Skeletal muscle satellite cell (primary cell): ENCODE data around the gene TNNT1. TPM values are rescaled to one million over a fixed set of nuclear protein-coding genes. Genes with fewer than 3 reads are reported as not detected.

Experiments used
- H3K27me3 ChIP-seq: 2 replicates; pipeline ENCODE4 v1.7.0; 2013; ENCODE audit warnings: low read length; ENCODE audit not compliant: control insufficient read depth, insufficient read depth
- H3K36me3 ChIP-seq: 2 replicates; pipeline ENCODE4 v1.7.0; 2013; ENCODE audit warnings: mild to moderate bottlenecking, control low read depth, low read length; ENCODE audit not compliant: insufficient read depth
- H3K4me1 ChIP-seq: 2 replicates; pipeline ENCODE4 v1.7.0; 2013; ENCODE audit warnings: low read length; ENCODE audit not compliant: control insufficient read depth, insufficient read depth
- H3K4me2 ChIP-seq: 2 replicates; pipeline ENCODE4 v1.7.0; 2013; ENCODE audit warnings: mild to moderate bottlenecking, low read length
- H3K4me3 ChIP-seq: 2 replicates; pipeline ENCODE4 v1.7.0; 2013; ENCODE audit warnings: low read length
- H3K9ac ChIP-seq: 2 replicates; pipeline ENCODE4 v1.7.0; 2013; ENCODE audit warnings: mild to moderate bottlenecking, low read depth, low read length, moderate library complexity
- H3K9me3 ChIP-seq: replicated peaks from 2 replicates; pipeline ENCODE4 v1.7.0; 2013; ENCODE audit warnings: mild to moderate bottlenecking, control low read depth, low read length
- total RNA-seq: library from RNA; depleted of rRNA; stranded (reverse); fragments of >200 nt; gene quantifications from 2 replicates; pipeline ENCODE4 v1.2.3, GENCODE V29; 2012; rRNA removed

Gene TNNT1, protein sequence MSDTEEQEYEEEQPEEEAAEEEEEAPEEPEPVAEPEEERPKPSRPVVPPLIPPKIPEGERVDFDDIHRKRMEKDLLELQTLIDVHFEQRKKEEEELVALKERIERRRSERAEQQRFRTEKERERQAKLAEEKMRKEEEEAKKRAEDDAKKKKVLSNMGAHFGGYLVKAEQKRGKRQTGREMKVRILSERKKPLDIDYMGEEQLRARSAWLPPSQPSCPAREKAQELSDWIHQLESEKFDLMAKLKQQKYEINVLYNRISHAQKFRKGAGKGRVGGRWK
- total RNA-seq: 2.0 and 17.3 TPM in 2 replicates

DNA sequence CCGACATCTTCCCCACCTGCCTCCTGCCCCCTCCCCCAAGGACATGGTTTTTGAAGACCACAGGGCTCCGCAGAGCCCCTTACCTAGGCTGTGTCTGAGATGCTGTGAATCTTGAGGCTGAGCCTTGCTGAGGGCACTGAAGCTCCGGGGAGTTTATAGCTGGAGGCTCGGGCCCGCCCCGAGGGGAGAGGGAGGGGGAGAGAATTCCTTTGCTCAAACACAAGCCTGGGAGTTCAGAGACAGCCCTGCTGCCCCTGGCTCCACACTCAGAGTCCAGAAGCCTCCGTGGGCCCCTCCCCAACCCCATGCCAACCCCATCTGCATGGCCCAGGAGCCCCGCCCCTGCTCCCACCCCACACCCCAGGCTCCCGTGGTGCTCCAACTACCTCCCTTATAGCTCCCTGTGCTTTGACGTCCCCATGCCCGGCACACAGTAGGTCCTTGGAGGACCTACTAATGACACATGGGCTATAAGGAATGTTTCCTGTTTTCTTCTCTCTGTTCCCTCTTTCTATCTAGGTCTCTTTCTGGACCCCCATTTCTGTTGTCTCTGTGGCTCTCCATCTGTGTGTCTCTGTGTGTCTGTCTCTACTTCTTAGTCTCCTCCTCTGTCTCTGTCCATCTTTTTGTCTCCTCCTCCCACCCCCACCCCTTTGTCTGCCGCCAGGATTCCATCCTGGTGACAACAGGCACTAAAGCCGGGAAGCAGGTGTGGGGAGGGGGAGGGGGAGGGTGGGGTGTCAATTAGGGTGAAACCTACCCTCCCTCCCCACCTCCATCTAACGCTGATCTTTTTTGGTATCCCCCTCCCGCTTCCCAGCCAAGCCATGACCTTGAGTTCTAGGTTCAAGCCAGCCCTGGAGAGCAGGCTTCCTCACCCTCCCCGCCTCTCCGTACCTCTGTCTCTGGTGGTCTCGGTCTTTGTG lies at the start of gene TNNT1:
TNNT1 (minus strand) TSS at position 129 of the 926 bp plus-strand sequence. CDS start 2,049 bp downstream, outside the sequence.
- H3K27me3 ChIP-seq: peaks cover 32% of the 10 kb centered on the region
- no peak within 1 kb of the TSS for H3K9ac ChIP-seq
- H3K4me1 ChIP-seq: no peaks in the 10 kb centered on the region
- no peak within 1 kb of the TSS for H3K4me2 ChIP-seq
- H3K4me3 ChIP-seq: no peak within 1 kb of the TSS
- no peaks in the 10 kb centered on the region for H3K9me3 ChIP-seq
- no peaks in the 10 kb centered on the region for H3K36me3 ChIP-seq

DNA sequence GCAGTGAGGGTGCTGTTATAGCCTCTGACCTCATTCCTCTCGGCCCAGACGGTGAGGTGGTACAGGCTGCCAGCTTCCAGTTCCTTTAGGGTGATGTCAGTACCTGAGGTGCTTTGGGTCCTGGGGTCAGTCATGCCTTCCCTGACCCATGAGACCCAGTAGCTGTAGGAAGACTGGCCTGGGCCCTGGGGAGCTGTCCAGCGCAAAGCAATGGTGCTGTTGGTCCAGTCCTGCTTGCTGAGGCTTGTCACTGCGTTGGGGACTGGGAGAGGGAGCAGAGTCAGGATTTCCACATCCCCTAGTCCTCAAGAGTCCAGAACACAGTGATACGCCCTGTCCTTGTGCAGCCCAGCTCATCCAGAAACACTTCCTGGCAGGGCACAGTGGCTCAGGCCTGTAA lies 49.6 kb upstream of the TNNT1 start:
- Histone ChIP-seq H3K36me3 (no peaks in the 10 kb centered on the region), H3K9me3 (no peaks in the 10 kb centered on the region), H3K4me1 (no peaks in the 10 kb centered on the region), H3K4me3 (no peak overlapping the region), H3K27me3 (peaks cover 29% of the 10 kb centered on the region), H3K4me2 (no peak overlapping the region), H3K9ac (no peak overlapping the region)

DNA sequence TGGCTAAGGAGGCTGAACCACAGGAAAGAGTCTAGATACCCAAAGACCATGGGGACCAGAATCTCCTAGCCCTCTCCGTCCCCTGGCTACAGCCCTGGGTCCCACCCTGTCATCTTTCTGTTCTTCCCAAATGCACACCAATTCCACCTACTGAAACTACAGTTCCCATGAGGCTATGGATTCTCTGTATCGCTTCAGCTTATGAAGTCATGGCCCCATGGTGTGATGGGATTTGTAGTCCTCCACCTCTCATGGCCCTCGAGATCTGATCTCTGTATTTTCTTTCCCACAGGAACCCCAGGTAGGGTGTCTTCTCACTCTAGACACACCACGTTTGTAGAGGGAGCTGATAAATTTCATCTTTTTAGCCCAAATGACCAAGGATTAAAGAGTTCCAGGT lies 48.5 kb upstream of the TNNT1 start:
- no peaks in the 10 kb centered on the region for H3K4me1 ChIP-seq
- H3K4me3 ChIP-seq: no peak overlapping the region
- H3K9ac ChIP-seq: no peak overlapping the region
- H3K27me3 ChIP-seq: peaks cover 30% of the 10 kb centered on the region
- no peak overlapping the region for H3K4me2 ChIP-seq
- H3K9me3 ChIP-seq: no peaks in the 10 kb centered on the region
- H3K36me3 ChIP-seq: no peaks in the 10 kb centered on the region

DNA sequence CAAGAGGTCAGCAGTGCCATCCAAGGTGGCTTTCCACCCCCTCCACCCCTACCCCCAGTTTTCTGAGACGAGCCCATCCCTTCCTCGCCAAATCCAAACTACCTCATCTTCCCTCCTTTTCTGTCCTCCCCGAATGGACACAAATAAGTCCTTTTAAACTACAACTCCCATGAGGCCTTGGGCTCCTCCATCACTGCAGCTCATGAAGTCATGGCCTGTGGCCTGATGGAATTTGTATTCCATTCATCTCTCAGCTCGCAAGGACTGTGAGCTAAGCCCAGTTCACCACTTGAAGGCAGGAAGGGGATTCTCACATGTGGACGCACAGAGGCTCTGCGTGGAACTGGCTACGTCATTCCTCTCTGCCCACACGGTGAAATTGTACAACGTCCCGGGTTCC lies 47.8 kb upstream of the TNNT1 start:
- H3K4me1 ChIP-seq: no peaks in the 10 kb centered on the region
- H3K4me2 ChIP-seq: no peak overlapping the region
- no peaks in the 10 kb centered on the region for H3K9me3 ChIP-seq
- H3K27me3 ChIP-seq: peaks cover 27% of the 10 kb centered on the region
- no peaks in the 10 kb centered on the region for H3K36me3 ChIP-seq
- H3K9ac ChIP-seq: no peak overlapping the region
- H3K4me3 ChIP-seq: no peak overlapping the region

DNA sequence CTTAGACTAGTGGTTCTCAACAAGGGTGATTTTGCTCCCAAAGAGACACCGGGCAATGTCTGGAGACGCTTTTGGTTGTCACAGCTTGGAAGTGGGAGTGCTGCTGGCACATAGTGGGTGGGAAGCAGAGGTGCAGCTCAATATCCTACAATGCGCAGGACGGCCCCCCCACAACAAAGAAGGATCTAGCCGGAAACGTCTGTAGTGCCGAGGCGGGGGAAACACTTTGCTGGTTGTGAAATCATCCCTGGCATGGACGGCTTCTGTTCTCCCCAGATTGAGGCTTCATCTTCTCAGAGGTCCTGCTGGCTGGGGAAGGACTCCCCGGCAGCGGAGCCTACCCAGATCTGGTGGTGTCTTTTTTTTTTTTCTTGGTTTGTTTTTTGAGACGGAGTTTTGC lies 44.5 kb upstream of the TNNT1 start:
- Histone ChIP-seq H3K9ac (no peak overlapping the region), H3K4me1 (peaks cover 4% of the 10 kb centered on the region), H3K4me2 (no peak overlapping the region), H3K36me3 (no peaks in the 10 kb centered on the region), H3K9me3 (no peaks in the 10 kb centered on the region), H3K4me3 (no peak overlapping the region), H3K27me3 (peaks cover 19% of the 10 kb centered on the region)

DNA sequence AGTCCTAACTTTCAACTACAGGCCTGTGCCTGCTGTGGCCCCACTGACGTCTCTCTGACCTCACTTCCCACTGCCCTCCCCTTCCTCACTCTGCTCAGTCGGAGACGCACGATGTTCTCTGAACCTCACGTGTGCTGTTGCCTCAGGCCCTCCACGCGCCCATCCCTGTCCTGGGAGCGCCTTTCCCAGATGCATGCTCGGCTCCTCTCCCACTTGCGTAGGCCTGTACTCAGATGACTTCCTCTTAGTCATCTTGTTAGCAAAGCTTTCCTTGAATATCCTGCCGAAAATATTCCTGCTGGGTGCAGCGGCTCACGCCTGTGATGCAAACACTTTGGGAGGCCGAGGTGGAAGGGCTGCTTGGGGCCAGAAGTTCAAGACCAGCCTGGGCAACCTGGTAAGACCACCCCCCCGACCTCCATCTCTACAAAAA lies 40.4 kb upstream of the TNNT1 start:
- Histone ChIP-seq H3K27me3 (peaks cover 25% of the 10 kb centered on the region), H3K9ac (no peak overlapping the region), H3K4me3 (no peak overlapping the region)

DNA sequence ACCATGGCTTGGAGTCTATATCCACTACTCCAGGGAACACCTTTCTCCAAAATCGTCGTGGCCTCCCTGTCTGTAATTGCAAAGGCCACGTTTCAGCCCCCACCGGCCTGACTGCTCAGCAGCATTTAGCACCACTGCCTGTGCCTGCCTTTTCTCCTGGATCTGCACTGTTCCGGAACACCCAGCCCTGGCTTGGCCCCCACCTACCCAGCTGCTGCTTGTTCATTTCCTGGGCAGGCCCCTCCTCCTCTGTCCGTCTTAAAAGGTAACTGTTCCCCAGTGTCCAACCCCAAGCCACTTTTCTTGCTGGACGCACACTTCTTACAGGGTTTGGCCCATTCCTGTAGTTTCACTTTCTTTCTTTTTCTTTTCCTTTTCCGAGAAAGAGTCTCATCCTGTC lies 39.6 kb upstream of the TNNT1 start:
- H3K9me3 ChIP-seq: no peaks in the 10 kb centered on the region
- no peak overlapping the region for H3K4me2 ChIP-seq
- H3K36me3 ChIP-seq: no peaks in the 10 kb centered on the region
- H3K4me3 ChIP-seq: no peak overlapping the region
- H3K4me1 ChIP-seq: peaks cover 4% of the 10 kb centered on the region
- no peak overlapping the region for H3K9ac ChIP-seq
- peaks cover 22% of the 10 kb centered on the region for H3K27me3 ChIP-seq

More for the DNA sequence above, 40.4 kb upstream of the TNNT1 start:
- no peaks in the 10 kb centered on the region for H3K36me3 ChIP-seq
- H3K4me2 ChIP-seq: no peak overlapping the region
- no peaks in the 10 kb centered on the region for H3K9me3 ChIP-seq
- H3K4me1 ChIP-seq: peaks cover 4% of the 10 kb centered on the region

DNA sequence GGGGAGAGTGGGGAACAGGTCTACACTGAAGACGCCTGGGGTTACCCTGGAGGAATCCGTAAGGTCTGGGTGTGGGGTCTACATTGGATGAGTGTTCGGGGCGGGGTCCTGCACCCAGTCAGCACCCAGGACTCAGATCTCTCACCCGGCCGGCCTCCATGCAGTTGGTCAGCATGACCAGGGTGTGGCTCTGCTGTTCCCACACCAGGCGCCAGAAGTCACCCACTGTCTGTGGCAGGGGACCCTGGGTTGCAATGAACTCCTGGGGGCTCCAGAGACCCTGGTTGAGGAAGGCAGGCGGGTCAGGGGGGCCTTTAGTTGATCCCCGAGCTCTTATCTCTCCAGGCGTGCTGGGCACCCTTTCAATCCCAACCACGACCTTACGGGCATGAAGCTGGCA lies 37.1 kb upstream of the TNNT1 start:
- H3K4me2 ChIP-seq: no peak overlapping the region

DNA sequence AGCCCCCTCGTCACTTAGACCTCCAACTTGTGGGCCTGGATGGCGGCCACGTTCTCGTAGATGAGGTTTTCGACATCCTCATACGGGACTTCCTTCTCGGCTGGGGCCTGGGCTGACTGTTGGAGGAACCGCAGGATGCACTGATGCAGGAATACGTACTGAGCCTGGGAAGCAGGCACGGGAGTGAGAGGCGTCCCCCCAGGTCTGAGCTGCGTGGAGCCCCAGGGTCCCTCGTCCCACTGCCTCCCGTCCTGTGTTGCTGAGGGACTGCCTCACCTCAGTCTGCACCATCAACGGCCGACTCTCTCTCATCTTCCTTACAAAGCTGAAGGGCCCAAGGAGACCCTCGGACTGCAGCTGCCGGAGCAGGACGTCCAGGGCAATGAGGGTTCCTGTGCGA lies 32.7 kb upstream of the TNNT1 start:
- Histone ChIP-seq H3K4me2 (no peak overlapping the region), H3K36me3 (no peaks in the 10 kb centered on the region), H3K27me3 (peaks cover 49% of the 10 kb centered on the region), H3K4me1 (peaks cover 10% of the 10 kb centered on the region), H3K9me3 (no peaks in the 10 kb centered on the region), H3K9ac (no peak overlapping the region), H3K4me3 (no peak overlapping the region)

More for the DNA sequence above, 37.1 kb upstream of the TNNT1 start:
- Histone ChIP-seq H3K4me3 (no peak overlapping the region), H3K9me3 (no peaks in the 10 kb centered on the region), H3K27me3 (peaks cover 31% of the 10 kb centered on the region), H3K9ac (no peak overlapping the region), H3K4me1 (peaks cover 4% of the 10 kb centered on the region), H3K36me3 (no peaks in the 10 kb centered on the region)

DNA sequence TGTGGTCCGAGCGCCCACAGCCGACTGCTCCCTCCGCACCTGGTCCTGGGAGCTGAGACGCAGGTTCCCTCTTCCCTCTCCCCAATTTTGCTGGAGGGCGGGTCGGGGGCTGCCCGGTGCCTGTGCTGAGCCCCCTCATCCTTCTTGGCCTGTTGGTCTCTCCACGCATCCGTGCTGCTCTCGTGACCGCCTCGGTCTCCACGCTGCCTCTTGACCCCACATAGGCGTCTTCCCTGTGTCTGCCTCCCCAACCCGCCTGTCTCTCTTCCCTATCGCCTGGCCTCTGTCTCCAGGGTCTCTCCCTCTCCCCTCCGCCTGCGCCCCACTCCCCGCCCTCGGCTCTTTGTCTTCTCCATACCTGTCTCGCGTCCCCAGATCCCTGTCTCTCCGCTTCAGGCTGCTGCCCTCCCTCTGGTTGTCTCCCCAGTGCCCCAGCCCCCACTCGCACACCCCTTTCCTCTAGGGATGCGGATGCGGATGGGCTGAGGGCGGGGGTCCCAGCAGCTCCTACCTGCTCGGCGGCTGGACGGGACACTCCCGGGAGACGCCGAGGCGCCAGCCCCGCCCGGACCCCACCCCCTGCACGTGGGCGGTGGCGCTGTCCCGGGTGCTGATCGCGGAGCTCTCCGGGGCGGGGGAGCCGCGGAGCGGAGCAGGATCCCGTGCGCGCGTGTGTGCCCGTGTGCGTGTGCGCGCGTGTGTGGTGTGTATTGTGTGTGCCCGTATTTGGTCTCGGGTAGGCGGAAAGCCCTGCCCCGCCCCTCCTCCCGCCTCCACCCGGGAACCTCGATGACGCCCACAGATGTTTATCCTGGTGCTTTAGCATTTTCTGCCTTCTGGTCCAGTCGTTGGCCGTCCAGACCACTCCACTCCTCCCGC lies 30.8 kb upstream of the TNNT1 start, which contains the start of gene SYT5:
SYT5 (minus strand) TSS at position 684 of the 879 bp plus-strand sequence. CDS start 1,248 bp downstream, outside the sequence.
- H3K36me3 ChIP-seq: no peaks in the 10 kb centered on the region
- H3K4me3 ChIP-seq: peak within 1 kb of the TSS; percentile 56
- H3K4me2 ChIP-seq: peak within 1 kb of the TSS; percentile 76
- H3K9me3 ChIP-seq: no peaks in the 10 kb centered on the region
- peaks cover 59% of the 10 kb centered on the region for H3K27me3 ChIP-seq
- H3K4me1 ChIP-seq: peaks cover 10% of the 10 kb centered on the region
- no peak within 1 kb of the TSS for H3K9ac ChIP-seq
